Stimulated activated CD8-positive, alpha-beta memory T cell treated with anti-CD3 and anti-CD28 coated beads, Interleukin-4, amount 100 ng/mL, for 48 hours (primary cell): Measurements from ENCODE around the gene DUOXA1.

Source experiments
- DNase-seq: peaks from one replicate; pipeline ENCODE4 v3.0.0-alpha.2; 2020

The DUOXA1 gene, protein sequence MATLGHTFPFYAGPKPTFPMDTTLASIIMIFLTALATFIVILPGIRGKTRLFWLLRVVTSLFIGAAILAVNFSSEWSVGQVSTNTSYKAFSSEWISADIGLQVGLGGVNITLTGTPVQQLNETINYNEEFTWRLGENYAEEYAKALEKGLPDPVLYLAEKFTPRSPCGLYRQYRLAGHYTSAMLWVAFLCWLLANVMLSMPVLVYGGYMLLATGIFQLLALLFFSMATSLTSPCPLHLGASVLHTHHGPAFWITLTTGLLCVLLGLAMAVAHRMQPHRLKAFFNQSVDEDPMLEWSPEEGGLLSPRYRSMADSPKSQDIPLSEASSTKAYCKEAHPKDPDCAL

DNA sequence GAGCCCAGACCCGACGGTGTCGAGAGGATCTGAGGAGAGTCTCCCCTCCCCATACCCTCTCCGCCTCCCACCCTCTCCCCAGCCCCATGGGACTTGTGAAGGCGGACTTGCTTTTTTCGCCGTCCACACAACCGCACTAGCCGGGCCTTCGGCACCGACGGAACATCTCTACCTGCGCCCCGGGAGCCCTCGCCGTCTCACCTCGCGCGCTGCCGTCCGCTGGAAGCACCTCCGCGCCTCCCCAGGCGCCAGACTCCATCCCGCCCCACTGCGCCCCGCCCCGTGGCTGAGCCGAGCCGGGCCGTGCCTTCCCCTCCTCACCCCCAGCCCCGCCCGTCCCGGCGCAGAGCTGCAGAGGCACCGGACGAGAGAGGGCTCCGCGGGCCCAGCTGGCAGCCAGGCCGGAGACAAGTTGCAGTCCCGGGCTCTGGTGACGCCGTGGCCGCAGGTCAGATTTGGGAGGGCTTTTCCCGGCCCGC is at the start of gene DUOXA1, which contains the start of gene DUOX1:
Gene DUOXA1 (minus strand): TSS at position 229 of the 479 bp plus-strand sequence. CDS start 6,865 bp downstream, outside the sequence.
Gene DUOX1 (plus strand): TSS at position 344 of the 479 bp plus-strand sequence. CDS start 1,973 bp downstream, outside the sequence.
- DNase-seq: peak; percentile 48

DNA sequence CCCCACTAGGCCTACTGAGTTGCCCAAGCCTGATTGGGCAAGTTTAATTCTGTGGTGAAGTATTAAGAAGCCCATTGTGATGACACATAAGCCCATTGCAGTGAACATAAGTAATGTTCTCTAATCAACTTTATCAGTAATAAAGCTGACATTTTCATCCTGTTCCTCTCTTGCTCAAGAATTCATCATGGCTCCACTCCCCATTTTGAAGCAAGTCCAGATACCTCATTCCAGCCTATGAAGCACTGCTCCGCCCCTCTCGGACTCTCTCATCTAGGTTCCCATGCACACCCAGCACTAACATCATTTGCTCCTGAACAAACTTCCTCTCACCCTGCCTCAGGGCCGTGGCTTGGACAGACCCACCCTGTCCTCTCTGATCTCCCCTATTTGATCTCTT is 47.6 kb upstream of the DUOXA1 start:
- DNase-seq: no peak

DNA sequence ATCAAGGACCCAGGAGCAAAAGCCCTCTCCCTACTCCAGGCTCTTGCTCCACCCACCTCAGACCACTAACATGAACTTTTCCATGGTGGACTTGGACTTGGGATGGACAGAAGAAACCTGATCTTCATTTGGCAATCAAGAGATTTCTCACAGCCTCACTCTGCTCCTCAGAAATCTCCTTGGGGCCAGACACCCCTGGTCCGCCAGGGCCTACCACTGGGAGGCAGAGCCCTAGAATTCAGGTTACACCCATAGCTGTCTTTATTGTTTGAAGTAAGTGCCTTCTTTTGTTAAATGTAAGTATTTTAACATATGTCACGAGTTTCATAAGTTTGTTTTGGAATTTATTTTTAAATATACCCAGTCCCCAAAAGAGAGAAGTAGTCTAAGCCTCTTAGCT is 44.9 kb upstream of the DUOXA1 start:
- DNase-seq: no peak

DNA sequence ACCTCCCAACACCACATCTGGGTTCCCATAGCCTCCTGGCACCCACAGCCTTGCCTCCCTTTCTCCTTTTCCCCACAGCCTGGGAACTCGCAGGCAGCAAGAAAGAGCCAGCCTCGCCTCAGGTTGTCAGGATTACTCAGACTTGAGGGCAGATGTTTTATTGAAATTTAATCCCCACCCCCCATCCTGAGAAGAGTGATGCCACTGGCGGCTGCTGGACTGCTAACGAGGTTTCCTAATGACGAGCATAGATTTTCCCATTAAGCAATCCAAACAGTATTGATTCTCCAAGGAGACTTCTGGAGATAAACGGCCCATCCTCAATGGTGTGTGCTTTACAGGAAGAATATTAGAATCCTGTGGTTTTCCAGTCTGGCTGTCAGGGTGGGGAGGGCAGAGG is 44.4 kb upstream of the DUOXA1 start:
- no peak for DNase-seq

DNA sequence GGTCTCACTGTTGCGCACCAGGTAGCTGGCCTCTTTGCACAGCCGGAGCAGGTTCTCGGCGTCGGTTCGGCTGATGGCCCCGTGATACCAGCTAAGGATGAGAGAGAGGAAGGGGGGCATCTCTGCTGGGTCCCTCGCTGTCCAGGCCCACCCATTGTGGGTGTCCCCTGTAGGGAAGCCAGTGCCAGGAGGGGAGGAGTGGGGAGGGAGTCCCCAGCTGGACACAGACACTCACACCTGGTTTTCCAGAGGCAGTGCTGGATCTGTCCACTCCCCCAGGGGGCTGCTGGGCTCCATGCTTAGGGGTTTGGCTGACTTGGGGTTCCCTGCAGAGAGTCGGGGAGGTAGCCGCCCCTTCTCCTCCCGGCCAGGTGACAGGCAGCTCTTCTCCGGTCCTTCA is 42.2 kb upstream of the DUOXA1 start:
- no peak for DNase-seq

DNA sequence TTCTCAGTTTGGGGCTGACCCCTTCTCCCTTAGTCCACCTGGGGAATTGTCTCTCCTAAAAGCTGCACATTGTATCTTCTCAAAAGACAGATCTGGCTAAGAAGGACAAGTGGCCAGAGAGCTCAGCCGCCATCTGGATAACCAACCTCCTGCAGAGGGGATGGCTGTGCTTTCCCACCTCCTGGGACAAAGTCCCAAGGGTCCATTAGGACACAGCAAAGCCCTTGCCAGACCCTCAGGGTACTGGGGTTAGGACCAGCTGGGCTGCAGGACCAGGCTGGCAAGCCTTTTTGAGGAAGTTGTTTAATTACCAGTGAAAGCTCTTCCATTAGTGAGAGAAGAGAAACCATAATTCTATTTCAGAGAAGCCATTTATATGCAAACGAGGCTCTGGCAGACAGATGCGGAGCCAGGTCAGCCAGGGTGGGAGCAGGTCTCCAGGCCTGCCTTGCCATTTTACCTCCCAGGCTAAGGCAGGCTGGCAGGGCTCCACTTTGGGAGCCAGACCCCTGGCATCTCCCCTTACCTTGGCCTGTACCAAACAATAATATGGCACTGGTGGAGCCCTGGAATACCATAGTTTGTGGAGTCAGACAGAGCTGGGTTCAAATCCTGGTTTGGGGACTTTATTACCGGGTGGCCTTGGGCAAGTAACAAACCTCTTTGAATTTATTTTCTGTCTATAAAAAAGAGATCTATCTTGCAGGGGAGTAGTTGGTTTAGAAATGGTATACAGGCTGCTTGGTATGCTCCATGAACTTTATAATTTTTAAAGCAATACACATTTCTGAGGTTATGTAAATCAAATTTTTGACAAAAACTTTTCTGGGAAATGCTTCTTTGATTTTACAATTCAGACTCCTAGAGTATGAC is 40.2 kb upstream of the DUOXA1 start:
- DNase-seq: no peak

DNA sequence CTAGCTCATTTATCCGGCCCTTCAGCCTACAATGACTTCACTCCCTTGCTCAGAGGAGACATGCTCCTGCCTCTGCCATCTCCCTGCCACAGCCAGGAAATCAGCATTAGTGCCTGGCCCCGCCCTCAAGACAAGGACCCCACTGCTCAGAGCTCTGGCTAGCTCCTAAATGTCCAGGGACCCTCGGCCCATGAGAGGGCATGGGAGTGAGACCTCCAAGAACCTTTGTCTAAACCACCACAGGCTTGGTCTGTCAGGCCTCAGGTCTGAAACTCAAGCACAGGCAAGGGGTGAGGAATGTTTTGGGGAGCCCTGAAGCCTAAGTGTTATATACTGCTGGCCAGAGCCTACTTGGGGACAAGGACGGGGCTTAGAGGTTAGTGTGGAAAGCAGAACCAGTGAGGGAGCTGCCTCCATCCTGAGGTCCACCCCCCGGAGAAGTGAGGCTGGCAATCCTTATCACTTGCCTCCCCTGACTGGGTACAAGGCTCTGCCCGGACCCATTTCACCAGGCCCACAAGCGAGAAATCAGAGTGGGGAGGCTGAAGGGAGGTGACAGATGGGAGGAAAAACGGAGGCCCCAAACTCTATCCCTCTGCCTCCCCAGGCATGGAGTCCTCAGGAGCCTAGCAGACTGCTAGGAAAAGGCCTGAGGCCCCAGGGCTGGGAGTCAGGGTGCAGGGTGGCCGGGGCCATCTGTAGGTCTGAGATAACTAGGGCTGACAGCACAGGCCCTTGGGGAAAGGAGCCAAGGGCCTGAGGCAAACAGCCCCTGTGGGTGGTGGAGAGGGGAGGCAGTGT is 39.3 kb upstream of the DUOXA1 start:
- DNase-seq: no peak

DNA sequence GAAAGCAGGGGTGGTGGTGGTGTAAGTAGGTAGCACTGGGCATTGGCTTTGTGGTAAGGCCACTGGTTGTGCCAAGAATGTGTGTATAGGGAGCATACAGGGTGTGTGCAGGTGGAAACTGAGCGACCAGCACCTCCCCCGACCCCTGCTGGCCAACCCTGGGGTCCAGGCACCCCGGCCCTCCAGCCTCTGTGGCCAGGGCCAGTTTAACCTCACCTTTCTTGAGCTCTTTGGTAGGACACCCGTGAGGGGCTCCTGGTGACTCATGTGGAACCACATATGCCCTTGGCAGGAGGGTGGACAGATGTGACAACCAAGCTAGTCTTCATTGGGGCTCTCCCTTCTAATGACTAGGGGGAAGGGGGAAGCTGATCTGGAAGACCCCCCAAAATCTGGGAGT is 38.6 kb upstream of the DUOXA1 start:
- no peak for DNase-seq

DNA sequence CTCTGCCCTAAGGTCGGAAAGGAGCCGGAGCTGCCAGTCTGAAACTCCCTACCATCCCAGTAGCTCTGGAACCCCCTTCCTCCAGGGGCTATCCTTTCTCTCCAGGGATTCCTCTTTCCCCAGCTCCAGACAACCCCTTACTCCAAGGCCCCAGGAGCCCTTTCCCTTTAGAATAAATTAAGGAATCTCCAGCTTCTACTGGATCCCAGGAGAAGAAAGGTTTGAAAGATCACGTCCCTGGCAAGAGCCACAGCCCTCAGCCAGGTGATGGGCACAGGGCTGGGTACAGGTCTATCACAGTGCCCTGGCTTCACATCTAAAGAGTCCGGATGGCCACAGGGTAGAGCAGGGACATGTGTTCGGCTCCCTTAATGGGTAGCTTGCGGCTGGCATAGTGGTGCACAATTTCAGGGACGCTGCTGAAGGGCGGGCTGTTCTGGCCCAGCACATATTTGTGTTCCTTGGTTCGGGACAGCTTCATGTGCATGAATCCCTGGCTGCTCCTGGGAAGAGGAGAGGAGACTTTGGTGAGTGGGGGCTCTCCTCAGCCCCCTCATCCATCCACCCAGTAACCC is 38.0 kb upstream of the DUOXA1 start:
- DNase-seq: no peak

DNA sequence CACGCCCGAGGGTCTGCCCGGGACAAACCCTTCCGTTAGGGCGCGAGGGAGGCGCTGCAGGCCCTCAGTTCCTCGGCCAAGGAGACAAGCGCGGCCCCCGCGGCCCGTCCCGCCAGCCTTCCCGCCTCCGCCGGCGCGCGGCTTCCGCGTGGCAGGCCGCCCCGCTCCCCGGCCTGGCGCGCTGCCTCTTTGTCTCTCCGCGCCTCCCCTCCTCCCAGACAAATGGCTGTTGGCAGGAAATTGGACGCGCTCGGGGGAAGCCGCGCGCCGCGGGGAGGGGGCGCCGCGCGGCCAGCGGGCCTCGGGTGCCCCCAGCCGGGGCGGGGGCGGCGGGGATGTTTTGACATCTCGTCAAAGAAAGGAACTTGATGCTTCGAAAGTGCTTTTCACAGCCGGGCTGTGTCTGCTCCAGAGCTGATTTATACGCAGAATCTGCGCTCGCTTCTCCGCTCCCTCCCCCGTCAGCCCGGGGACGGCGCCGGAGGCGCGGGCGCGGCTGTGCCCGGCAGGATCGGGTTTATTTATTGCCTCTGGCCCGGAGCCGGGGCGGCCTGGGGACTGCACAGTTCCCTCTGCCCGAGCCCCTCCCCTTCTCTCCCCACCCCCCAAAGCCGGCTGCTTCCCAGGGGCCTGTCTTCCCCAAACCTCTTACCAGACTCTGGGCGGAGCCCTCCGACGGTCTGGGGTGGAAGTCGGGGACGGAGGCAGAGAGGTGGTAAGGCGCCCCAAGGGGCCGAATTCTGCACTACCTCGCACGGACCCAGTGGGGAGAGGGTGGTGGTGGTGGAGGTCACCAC is 37.4 kb upstream of the DUOXA1 start:
- peak; percentile 89 for DNase-seq

DNA sequence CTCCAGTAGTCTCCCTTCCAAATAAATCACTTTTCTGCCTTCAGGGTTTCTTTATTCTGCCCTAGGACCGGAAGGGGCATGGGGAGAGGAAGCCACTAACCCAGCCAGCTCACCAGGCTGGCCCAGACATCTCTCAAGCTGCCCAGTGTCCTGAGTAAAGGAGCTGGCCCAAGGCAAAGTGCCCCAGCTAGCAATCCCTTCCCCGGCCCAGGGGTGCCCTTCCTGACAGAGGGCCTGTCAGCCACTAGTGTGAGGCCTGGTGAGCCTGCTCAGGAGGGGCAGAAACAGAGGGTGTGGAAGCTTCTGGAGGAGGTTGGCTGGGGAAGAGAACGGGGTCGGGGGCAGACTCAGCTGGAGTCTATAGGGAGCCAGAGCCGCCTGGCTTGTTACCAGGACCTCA is 35.9 kb upstream of the DUOXA1 start:
- DNase-seq: no peak

DNA sequence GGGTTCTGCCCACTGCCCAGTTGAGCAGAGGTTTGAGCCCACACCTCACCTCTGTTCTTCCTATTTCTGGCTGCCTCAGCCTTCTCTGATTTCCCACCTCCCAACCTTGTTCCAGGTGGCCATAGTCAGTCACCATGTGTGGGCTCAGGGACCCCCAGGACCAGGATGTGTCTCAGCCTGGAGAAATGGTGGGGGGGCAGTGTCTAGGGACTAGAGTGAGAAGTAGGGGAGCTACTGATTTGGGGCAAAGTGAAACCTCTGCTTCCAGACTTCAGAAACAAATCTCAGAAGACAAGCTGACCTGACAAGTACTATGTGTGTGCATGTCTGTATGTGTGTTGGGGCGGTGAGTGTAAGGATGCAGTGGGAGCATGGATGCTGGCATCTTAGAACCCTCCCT is 35.2 kb upstream of the DUOXA1 start:
- no peak for DNase-seq

DNA sequence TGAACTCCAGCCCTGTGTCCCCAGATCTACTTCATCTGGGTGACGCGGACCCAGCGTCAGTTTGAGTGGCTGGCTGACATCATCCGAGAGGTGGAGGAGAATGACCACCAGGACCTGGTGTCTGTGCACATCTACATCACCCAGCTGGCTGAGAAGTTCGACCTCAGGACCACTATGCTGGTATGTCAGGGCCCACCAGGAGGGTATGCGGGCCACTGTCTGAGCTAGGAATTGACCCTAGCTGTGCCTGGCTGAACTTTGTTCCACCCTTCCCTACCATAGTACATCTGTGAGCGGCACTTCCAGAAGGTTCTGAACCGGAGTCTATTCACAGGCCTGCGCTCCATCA is 33.8 kb upstream of the DUOXA1 start:
- DNase-seq: no peak

DNA sequence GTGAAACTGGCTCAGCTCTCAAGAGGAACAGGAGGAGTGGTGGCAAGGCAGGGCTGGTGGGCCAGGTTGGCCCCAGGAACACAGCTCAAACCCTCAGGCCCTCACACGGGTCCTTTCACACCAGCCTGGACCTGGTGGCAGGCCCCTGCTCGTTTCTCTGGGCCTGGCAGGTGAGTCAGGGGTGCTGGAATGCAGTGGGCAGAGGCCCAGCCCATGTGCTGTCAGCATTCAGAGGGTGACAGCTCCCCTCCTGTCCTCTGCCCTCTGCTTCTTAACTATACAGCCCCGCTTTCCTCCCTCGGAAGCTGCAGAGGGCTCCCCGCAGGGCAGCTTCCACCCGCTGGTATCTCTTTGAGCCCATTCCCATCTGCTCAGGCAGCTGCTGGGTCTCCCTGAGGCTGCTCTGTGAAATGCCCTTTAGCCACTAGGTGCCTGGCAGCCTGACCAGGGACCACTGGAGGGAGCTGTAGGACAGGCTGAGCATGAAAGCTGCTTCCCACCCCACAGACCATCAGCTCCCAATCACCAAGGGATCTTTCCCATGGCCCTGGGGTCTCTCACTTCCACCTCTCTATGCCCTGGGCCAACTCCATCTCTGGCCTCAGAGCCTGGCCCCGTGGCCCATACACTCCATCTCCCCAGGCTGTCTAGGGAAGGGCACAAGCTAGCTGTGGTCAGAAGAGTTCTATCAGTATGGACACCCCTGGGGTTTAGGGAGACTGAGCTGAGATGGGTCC is 33.3 kb upstream of the DUOXA1 start:
- DNase-seq: peak; percentile 79

DNA sequence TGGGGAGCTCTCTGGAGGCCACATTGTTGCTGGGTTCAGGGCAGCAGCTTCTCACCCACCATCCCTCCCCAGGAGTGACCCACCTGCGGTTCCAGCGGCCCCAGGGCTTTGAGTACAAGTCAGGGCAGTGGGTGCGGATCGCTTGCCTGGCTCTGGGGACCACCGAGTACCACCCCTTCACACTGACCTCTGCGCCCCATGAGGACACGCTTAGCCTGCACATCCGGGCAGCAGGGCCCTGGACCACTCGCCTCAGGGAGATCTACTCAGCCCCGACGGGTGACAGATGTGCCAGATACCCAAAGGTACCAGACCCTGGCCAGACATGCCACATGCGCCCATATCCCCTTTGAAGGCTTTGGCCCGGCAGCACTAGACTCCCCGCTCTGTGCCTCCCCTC is 32.0 kb upstream of the DUOXA1 start:
- no peak for DNase-seq

DNA sequence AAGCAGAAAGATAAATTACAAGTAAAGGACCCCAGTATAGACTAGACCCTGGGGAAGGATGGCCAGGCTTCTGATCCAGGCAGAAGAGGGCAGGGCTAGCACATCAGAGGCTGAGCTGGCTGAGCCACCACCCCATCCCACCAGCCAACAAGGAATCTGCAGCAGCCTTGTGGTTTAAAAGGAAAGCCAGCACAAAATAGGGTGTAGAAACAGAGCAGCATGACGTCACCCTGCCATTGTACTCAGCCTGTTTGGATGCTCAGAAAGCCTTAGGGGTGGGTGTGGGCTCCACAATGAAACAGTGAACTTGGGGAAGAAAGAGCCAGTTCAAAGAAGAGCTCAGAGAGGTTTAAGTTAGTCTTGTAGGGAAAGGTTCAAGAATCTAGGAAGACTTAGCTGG is 28.3 kb upstream of the DUOXA1 start:
- DNase-seq: peak; percentile 51

DNA sequence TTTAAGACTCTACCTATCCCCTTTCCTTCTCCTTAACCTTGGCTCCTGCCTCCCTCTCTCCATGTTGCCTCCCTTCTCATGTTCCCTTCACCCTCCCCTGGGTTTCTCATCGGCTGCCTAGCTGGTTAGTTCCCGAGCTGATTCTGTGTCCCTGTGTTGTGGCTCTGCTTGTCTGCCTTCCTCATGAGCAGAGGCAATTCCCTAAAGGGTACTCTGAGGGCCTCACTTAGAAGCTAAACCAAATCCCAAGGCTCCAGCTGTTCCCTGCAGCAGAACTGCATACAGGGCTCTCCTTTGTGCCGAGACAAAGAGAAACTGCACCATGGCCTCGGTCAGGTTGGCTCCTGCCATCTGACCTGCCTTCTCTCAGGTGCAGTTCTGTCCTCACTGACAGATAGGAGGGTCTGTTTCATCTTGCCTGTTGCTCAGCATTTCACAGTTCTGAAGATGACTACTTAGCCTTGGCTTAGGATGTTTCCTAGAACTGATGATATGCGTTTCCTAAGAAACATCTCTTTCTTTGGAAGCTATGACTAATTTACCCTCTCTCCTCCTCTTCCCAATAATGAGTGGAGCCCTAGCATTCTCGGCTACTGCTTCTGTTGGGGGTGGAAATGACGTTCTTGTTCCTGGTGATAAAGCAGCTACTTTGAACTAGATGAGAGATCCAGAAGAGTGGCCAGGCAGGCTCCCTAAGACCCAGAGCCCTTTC is 27.2 kb upstream of the DUOXA1 start:
- DNase-seq: no peak

DNA sequence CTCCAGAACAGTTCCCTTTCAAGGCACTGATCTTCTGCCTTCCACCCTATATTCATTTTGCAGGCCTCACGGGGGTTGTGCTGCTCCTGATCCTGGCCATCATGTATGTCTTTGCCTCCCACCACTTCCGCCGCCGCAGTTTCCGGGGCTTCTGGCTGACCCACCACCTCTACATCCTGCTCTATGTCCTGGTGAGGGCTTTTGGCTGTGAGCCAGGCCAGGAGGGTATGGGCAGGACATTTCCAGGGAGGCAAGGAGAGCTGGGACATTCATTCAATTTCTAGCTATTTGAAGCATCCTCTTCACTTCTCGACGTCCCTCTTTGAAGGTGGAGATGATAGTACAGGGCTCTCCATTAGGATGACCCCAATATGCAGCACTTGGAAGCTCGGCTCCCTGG is 26.1 kb upstream of the DUOXA1 start:
- no peak for DNase-seq

DNA sequence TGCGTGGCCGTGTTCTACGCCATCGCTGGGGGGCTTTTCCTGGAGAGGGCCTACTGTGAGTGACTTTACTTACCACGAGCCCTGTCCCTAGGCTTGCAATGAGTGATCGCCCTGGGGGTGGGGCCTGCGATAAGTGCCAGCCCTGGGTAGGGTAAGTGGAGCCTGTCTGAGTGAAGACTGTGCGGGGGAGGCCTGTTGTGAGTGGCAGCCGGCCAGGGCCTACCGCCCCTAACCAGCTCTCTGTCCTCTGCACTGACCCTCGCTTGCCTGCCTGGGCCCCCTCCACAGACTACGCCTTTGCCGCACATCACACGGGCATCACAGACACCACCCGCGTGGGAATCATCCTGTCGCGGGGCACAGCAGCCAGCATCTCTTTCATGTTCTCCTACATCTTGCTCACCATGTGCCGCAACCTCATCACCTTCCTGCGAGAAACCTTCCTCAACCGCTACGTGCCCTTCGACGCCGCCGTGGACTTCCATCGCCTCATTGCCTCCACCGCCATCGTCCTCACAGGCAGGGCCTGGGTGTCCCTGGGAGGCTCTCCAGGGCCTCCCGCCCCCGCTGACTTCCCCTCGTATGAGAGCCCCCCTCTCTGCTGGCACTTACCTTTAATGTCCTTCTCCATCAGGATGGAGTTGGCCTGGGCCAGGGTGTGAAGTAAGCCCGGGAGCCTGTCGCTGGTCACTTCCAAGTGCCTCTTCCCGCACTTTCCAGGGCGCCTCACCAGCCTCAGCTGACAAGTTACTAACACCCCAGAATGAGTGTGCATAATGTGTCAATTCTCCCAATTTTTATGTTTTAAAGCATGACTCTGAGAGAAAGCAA is 22.5 kb upstream of the DUOXA1 start:
- no peak for DNase-seq

DNA sequence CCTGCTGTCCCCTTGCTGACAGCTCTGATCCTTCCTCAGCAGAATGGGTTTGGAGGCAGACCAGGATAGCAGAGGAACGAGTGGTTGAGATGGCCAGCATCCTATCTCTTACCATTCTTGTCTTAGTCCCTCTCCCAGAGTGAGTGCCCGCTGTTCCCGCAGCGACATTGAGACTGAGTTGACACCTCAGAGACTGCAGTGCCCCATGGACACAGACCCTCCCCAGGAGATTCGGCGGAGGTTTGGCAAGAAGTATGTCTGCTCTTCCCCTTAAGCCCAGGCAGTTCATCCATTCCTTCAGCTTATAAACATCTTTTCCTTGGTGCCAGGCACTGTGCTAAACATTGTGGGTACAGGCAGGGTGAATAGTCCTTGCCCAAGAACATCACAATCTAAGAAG is 21.3 kb upstream of the DUOXA1 start:
- DNase-seq: no peak
